HG02852 (cell line): Measurements from ENCODE around the gene CIAPIN1.

ENCODE experiments used
- ATAC-seq: cut with Tn5 transposase; IDR thresholded peaks from one replicate; pipeline ENCODE4 v1.9.1; 2021; ENCODE audit warnings: mild to moderate bottlenecking, moderate library complexity; ENCODE audit not compliant: unreplicated experiment

Gene CIAPIN1

GRCh38 chr16:57384248-57385070 is 62.7 kb downstream of the CIAPIN1 start:
- no peak for ATAC-seq

DNA sequence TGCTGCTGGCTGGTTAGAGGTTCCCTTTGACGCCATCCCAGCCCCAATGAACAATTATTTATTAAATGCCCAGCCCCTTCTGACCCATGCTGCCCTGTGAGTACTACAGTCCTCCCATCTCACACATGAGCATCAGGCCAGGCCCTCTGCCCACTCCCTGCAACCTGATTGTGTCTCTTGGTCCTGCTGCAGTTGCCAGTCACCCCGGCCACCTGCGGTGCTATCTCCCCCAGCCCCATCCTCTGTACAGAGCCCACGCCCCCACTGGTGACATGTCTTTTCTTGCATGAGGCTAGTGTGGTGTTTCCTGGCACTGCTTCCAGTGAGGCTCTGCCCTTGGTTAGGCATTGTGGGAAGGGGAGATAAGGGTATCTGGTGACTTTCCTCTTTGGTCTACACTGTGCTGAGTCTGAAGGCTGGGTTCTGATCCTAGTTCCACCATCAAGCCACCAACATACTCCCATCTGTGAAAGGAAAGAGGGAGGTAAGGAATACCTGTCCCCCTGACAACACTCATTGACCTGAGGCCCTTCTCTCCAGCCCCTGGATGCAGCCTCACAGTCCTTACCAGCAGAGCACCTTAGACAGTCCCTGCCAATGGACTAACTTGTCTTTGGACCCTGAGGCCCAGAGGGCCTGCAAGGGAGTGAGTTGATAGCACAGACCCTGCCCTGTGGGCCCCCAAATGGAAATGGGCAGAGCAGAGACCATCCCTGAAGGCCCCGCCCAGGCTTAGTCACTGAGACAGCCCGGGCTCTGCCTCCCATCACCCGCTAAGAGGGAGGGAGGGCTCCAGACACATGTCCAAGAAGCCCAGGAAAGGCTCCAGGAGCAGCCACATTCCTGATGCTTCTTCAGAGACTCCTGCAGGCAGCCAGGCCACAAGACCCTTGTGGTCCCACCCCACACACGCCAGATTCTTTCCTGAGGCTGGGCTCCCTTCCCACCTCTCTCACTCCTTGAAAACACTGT is 63.6 kb downstream of the CIAPIN1 start:
- no peak for ATAC-seq

DNA sequence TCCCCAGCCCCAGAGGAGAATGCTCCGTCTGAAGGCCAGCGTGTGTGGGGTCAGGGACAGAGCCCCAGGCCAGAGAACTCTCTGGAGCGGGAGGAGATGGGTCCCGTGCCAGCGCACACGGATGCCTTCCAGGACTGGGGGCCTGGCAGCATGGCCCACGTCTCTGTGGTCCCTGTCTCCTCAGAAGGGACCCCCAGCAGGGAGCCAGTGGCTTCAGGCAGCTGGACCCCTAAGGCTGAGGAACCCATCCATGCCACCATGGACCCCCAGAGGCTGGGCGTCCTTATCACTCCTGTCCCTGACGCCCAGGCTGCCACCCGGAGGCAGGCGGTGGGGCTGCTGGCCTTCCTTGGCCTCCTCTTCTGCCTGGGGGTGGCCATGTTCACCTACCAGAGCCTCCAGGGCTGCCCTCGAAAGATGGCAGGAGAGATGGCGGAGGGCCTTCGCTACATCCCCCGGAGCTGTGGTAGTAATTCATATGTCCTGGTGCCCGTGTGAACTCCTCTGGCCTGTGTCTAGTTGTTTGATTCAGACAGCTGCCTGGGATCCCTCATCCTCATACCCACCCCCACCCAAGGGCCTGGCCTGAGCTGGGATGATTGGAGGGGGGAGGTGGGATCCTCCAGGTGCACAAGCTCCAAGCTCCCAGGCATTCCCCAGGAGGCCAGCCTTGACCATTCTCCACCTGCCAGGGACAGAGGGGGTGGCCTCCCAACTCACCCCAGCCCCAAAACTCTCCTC is 64.5 kb downstream of the CIAPIN1 start:
- ATAC-seq, result no peak

- ATAC-seq, result no peak
Observed at GRCh38 chr16:57381791-57382534, 65.2 kb downstream of the CIAPIN1 start.

DNA sequence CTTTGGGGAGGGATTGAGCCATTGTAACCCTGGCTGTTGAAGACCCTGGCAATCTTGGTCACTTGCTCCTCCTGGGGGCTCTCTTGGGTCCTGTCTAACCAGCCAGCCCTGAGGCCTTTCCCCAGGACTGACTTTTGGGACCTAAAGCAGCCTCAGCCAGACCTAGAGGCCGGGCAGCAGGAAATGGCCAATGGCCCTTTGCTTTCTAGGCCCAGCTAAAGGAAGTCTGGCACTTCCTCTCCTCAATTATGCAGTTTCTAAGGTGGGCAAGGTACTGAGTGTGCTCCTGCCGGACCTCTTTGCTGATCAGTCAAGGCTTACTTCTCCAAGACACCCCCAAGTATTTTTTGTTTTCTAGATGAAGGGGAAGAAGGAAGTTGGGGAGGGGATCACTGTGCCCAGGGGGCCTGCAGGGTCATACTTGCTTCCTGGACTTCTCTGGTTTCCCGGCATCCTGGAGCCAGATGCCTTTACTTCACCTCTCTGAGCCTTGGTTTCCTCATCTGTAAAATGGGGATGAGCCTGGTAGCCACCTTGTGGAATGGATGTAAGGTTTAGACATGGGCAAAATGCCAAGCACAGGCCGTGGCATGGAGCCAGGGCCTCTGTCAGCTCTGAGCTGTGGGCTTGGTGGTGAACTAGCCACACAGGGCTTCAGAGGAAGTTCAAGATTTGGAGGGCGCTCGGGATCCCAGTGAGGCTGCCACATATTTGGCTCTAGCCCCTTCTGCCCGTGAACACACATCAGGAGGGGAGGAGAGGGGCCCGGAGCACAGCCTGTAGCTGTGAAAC is 66.3 kb downstream of the CIAPIN1 start:
- no peak for ATAC-seq

DNA sequence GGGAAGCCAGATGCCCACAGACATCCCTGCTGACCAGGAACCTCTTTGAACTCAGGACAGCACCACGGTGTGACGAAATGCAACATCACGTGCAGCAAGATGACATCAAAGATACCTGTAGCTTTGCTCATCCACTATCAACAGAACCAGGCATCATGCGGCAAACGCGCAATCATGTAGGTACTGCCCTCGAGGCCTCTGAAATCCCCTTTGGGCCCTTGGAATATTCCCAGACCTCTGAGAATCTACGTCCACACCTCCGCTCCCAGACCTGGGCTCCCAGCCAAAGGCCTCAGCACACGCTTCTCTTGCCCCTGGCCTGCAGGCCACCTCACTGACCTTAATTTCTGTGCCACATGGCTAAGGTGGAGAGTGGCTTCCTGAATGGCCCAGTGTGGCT is 67.6 kb downstream of the CIAPIN1 start:
- ATAC-seq, result no peak
